GM12801 (cell line): ENCODE data around the gene ECHDC1.

ENCODE experiments used
- CTCF ChIP-seq: IDR thresholded peaks from one replicate; pipeline ENCODE4 v1.5.1; 2011; ENCODE audit warnings: control low read depth; ENCODE audit not compliant: insufficient read length; ENCODE audit errors: extremely low read depth

The ECHDC1 gene

DNA sequence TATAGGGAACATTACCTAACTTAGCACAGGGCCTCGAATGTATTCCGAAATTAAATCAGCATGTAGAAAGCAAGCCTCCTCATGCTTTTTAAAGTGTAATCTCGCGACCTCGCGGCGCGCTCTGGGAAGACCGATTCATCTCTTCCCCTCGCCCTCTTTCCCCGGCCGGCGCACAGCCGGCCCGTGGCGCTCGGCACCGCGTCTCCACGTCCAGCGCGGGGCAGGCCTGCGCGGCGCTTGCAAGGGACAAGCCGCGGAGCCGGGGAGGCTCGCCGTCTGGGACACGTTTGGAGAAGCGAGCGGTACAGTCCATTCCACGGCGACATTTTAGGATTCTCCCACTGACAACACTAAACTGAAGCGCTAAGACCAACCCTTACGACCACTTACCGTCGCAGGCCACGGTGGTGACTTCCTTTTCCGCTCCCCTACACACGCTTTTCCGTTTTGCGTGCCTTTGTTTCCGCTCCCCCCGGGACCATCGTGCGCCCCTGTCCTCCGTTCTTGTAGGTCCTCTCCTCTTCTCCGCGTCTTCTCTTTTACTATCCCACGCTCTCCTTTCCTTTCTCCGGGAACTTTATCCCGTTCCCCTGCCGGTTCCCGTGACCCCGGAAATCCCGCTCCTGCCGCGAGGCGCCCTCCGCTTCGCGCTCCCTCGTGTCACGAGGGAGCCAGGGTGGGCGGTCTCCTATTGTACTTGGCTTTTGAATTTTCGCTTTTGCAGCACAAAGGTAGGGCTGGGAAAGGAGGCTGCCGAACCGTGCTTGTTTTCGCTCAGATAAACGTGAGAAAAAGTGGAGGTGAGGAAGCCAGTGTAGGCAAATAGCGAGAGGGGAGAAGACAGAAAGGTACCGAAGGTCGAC, at the start of gene ECHDC1:
ECHDC1 (minus strand) TSS at position 664 of the 863 bp plus-strand sequence. CDS start 12,581 bp downstream, outside the sequence.
- no peak for TF ChIP-seq CTCF

DNA sequence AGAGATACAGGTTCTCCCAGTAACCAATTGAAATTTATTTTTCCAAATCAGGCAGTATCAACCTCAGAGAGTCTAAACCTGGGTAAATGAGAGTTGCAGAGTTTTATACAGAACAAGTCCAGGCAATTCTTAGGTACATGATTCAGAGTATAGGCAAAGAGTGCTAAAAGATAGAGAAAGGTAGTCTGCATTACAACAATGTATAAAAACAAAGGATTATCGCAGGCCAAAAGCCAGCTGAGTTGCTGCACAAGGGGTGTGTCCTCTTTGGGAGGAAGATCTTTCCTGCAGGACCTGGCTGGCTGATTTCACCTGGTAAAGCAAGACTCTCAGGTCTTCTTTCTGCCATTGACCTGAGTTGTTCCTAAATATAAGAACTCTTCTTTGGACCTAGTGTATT, 48.9 kb upstream of the ECHDC1 start:
- no peak for TF ChIP-seq CTCF

- no peak for TF ChIP-seq CTCF
Observed at GRCh38 chr6:127391094-127391953, 47.9 kb upstream of the ECHDC1 start.

DNA sequence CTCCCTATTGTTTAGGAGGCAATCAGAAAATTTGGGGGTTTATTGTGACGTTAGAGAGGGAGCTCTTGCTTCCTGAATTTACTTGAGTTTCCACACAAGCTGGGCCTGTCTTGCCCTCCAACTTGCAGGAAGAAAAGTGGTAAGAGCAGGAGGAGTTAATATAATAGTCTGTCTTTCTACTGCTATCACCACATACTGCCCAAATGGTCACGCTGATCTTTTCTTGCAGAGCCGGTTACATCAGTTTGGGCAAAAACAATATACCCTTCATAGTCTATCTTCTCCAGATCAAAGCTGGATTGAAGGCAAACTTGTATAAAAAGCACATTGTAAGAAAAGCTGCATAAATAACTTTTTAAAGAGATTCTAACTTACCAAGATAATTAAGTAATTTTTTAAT, 46.3 kb upstream of the ECHDC1 start:
- no peak for TF ChIP-seq CTCF

DNA sequence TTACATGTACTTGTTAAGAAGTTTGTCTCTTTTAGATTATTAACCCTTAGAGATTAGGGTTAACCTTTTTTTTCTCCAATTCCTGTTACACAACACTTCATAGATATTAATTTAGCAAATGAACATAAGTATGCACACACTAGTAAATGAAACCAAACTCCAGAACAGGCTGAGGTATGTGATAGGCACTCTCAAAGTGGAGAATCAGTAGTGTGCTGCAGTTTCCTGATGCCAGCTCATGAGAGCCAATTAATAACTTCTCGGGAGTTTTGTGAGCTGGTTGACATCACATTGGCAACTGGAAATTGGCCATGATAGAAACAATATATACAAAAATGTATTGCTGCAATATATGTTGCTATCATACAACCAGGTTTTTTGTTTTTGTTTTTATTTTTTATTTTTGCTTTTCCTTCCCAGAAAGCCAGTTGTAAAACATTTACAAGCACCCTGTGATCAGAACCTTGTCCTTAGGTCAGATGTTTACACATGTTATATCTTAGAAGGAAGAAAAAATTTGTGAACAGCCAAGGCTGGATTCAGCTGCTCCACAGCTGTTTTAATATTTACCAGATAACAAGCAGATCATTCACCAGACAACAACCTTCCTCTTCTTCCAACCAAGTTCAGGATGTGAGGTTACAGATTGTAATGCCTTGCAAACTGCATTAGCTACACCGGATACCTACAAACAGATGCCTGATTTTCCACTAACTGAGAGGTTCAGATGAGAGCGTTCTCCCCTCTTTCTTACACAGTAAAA, 42.4 kb upstream of the ECHDC1 start:
- no peak for TF ChIP-seq CTCF

- no peak for TF ChIP-seq CTCF
Observed at GRCh38 chr6:127383988-127384387, 40.6 kb upstream of the ECHDC1 start.

DNA sequence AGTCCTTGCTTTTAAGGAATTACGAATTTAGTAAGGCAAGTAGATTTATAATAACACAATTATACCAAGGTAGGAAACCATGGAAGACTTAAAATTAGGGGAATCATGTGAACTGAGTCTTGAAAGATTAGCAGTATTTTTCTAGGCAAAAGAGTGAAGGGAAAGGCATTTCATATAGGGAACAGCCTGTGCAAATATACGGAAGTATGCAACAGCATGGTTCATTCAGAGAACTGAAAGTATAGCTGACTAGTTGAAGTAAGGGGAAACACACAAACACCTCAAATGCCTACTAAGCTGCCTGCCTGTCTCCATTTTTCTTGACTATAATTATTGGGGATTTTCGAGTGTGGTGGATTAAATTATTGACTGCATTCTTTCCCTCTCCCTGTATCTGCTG, 39.0 kb upstream of the ECHDC1 start:
- no peak for TF ChIP-seq CTCF
